SK-N-SH treated with all-trans-retinoic acid at 6 μM for 48 hours (cell line): ENCODE results near the gene MID1.

Experiments used
- ATAC-seq: fragments of 200-7000 bp; cut with Tn5 transposase; 3 replicates; pipeline ENCODE4 v1.9.1; 2020; ENCODE audit warnings: mild to moderate bottlenecking, moderate library complexity
- ARNTL ChIP-seq: fragments of 450-650 bp; formaldehyde crosslinking; IDR thresholded peaks from 2 replicates; pipeline ENCODE4 v1.5.0; 2020; ENCODE audit warnings: low read depth, mild to moderate bottlenecking, moderate library complexity, borderline replicate concordance
- BACH2 ChIP-seq: fragments of 250-450 bp; sonication (Bioruptor Pico); IDR thresholded peaks from 2 replicates; pipeline ENCODE4 v1.9.0; 2021; ENCODE audit warnings: mild to moderate bottlenecking, borderline replicate concordance
- ESRRG ChIP-seq: fragments of 250-450 bp; sonication (Bioruptor Pico); IDR thresholded peaks from 2 replicates; pipeline ENCODE4 v1.6.1; 2021; ENCODE audit warnings: mild to moderate bottlenecking
- GLIS3 ChIP-seq: fragments of 250-450 bp; sonication (Bioruptor Pico); IDR thresholded peaks from 2 replicates; pipeline ENCODE4 v1.5.0; 2020; ENCODE audit warnings: mild to moderate bottlenecking, moderate library complexity
- ISL1 ChIP-seq: fragments of 250-450 bp; sonication (Bioruptor Pico); IDR thresholded peaks from 2 replicates; pipeline ENCODE4 v2.1.2; 2022; ENCODE audit warnings: mild to moderate bottlenecking, moderate library complexity
- OSR1 ChIP-seq: fragments of 250-450 bp; sonication (Bioruptor Pico); IDR thresholded peaks from 2 replicates; pipeline ENCODE4 v1.8.0; 2022; ENCODE audit warnings: moderate library complexity, mild to moderate bottlenecking, inconsistent platforms
- PPARA ChIP-seq: fragments of 250-450 bp; sonication (Bioruptor Pico); IDR thresholded peaks from 2 replicates; pipeline ENCODE4 v1.5.0; 2020; ENCODE audit warnings: mild to moderate bottlenecking, borderline replicate concordance
- RARB ChIP-seq: fragments of 250-450 bp; sonication (Bioruptor Pico); IDR thresholded peaks from 2 replicates; pipeline ENCODE4 v1.8.0; 2021; ENCODE audit warnings: mild to moderate bottlenecking, moderate library complexity
- SNAI2 ChIP-seq: fragments of 250-450 bp; sonication (Bioruptor Pico); IDR thresholded peaks from 2 replicates; pipeline ENCODE4 v1.5.0; 2020; ENCODE audit warnings: mild to moderate bottlenecking, moderate library complexity
- TCF4 ChIP-seq: fragments of 250-450 bp; sonication (Bioruptor Pico); IDR thresholded peaks from 2 replicates; pipeline ENCODE4 v1.8.0; 2021; ENCODE audit warnings: mild to moderate bottlenecking, moderate library complexity, borderline replicate concordance
- TOX ChIP-seq: fragments of 250-450 bp; sonication (Bioruptor Pico); IDR thresholded peaks from 2 replicates; pipeline ENCODE4 v1.8.0; 2021; ENCODE audit warnings: mild to moderate bottlenecking, moderate library complexity, borderline replicate concordance
- ZC3H10 ChIP-seq: fragments of 250-450 bp; sonication (Bioruptor Pico); IDR thresholded peaks from 2 replicates; pipeline ENCODE4 v1.5.1; 2021; ENCODE audit warnings: mild to moderate bottlenecking, moderate library complexity
- ZFP3 ChIP-seq: fragments of 250-450 bp; sonication (Bioruptor Pico); IDR thresholded peaks from 2 replicates; pipeline ENCODE4 v1.5.0; 2020; ENCODE audit warnings: mild to moderate bottlenecking, moderate library complexity
- ZFP30 ChIP-seq: fragments of 450-650 bp; formaldehyde crosslinking; IDR thresholded peaks from 2 replicates; pipeline ENCODE4 v1.5.0; 2022; ENCODE audit warnings: mild to moderate bottlenecking, moderate library complexity
- ZNF565 ChIP-seq: fragments of 450-650 bp; formaldehyde crosslinking; conservative IDR thresholded peaks from 2 replicates; pipeline ENCODE4 v1.5.0; 2020; ENCODE audit warnings: low read depth, mild to moderate bottlenecking, moderate library complexity
- ZNF70 ChIP-seq: fragments of 450-650 bp; formaldehyde crosslinking; IDR thresholded peaks from 2 replicates; pipeline ENCODE4 v1.5.0; 2020; ENCODE audit warnings: mild to moderate bottlenecking, moderate library complexity
- ZNF8 ChIP-seq: fragments of 450-650 bp; formaldehyde crosslinking; IDR thresholded peaks from 2 replicates; pipeline ENCODE4 v1.5.0; 2020; ENCODE audit warnings: mild to moderate bottlenecking, moderate library complexity
- TF ChIP-seq, protein P1 (sequence below): fragments of 250-450 bp; sonication (Bioruptor Pico); IDR thresholded peaks from 2 replicates; pipeline ENCODE4 v1.5.0; 2020; ENCODE audit warnings: mild to moderate bottlenecking, moderate library complexity
- TF ChIP-seq, protein P2 (sequence below): fragments of 250-450 bp; sonication (Bioruptor Pico); IDR thresholded peaks from 2 replicates; pipeline ENCODE4 v1.5.1; 2021; ENCODE audit warnings: mild to moderate bottlenecking, moderate library complexity
- TF ChIP-seq, protein P3 (sequence below): fragments of 250-450 bp; sonication (Bioruptor Pico); IDR thresholded peaks from 2 replicates; pipeline ENCODE4 v1.8.0; 2021; ENCODE audit warnings: low read depth, mild to moderate bottlenecking, moderate library complexity, borderline replicate concordance
- TF ChIP-seq, protein P4 (sequence below): fragments of 250-450 bp; sonication (Bioruptor Pico); IDR thresholded peaks from 2 replicates; pipeline ENCODE4 v1.8.0; 2020; ENCODE audit warnings: mild to moderate bottlenecking, moderate library complexity, borderline replicate concordance

Gene MID1

DNA sequence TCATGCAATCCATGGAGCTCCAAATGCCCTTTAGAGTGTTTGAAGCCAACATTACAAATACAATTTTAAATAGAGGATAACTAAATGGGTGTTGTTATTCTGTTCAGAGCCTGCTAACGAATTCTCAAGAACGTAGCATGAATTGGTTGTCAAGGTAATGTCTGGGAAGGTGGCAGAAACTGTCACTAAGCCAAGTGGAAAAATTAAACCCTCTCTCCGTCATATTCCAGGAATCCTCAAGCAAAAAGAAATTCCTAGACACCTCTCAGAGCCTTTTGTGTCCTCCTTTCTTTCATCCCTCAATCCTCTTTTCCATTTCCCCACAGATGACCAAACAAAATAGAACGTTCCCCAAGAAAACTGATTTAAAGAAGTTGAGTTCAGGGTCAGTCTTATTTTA lies 204.0 kb downstream of the MID1 start (continued):
- TF ChIP-seq, protein P1, sequence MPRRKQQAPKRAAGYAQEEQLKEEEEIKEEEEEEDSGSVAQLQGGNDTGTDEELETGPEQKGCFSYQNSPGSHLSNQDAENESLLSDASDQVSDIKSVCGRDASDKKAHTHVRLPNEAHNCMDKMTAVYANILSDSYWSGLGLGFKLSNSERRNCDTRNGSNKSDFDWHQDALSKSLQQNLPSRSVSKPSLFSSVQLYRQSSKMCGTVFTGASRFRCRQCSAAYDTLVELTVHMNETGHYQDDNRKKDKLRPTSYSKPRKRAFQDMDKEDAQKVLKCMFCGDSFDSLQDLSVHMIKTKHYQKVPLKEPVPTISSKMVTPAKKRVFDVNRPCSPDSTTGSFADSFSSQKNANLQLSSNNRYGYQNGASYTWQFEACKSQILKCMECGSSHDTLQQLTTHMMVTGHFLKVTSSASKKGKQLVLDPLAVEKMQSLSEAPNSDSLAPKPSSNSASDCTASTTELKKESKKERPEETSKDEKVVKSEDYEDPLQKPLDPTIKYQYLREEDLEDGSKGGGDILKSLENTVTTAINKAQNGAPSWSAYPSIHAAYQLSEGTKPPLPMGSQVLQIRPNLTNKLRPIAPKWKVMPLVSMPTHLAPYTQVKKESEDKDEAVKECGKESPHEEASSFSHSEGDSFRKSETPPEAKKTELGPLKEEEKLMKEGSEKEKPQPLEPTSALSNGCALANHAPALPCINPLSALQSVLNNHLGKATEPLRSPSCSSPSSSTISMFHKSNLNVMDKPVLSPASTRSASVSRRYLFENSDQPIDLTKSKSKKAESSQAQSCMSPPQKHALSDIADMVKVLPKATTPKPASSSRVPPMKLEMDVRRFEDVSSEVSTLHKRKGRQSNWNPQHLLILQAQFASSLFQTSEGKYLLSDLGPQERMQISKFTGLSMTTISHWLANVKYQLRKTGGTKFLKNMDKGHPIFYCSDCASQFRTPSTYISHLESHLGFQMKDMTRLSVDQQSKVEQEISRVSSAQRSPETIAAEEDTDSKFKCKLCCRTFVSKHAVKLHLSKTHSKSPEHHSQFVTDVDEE (CRISPR knock-in tag) = no peak

DNA sequence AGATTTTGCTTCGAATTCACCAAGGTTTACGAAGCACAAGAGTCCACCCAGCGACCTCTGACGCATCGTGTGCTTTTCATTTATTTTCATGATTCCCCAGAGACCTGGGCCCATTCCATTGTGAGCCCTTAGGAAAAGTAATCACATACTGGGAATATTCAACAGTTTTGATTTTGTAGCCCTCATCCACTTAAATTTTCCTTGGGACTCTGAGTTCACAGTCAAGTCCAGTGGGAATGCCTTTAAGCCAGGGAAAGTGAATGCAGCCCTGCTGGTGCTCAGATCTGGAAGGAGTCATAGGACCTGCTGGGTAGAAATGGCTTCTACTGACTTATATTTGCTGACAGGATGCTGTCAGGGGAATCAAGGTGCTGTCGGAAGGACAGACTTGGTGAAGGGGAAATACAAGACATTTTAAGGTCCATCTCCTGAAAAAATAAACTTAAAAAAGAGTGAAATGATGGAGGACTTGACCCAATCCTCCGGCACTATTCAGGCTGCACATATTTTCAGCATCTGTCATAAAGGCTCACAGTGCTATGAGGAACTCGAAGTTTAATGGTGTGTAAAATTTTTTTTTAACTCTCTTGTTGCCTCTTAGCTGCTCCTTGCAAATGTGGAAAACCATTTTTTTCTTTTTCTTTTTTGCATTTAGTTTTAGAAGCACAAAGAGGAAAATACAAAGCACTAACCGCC lies 204.9 kb downstream of the MID1 start:
- peak; percentile 87 for ATAC-seq
- no peak for TF ChIP-seq ZNF8 (CRISPR knock-in tag)
- TF ChIP-seq ISL1 = no peak
- TF ChIP-seq, protein P2, sequence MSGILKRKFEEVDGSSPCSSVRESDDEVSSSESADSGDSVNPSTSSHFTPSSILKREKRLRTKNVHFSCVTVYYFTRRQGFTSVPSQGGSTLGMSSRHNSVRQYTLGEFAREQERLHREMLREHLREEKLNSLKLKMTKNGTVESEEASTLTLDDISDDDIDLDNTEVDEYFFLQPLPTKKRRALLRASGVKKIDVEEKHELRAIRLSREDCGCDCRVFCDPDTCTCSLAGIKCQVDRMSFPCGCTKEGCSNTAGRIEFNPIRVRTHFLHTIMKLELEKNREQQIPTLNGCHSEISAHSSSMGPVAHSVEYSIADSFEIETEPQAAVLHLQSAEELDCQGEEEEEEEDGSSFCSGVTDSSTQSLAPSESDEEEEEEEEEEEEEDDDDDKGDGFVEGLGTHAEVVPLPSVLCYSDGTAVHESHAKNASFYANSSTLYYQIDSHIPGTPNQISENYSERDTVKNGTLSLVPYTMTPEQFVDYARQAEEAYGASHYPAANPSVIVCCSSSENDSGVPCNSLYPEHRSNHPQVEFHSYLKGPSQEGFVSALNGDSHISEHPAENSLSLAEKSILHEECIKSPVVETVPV (CRISPR knock-in tag) = no peak
- TF ChIP-seq TCF4 (CRISPR knock-in tag) = no peak

DNA sequence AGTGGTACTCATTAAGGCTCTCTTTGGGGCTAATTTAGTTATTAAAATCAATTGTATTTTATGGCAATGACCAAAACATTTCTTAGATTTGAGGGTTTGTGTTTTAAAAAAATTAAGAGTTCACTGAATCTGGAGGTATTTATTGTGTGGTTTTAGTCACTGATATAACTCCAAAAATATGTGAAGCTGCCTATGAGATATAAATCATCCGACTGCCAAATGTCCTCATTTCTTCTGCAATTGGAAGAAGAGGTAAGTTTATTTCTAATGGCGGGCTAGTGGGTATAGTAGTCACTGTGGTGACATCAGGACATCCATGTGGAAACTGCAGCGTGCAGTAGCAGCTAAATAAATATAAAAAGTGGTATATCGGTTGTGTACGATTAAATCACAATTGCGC lies 205.5 kb downstream of the MID1 start:
- ATAC-seq = peak; percentile 43; the same call in 1 of the 3 replicates
- TF ChIP-seq ZC3H10 (no peak), TOX (CRISPR knock-in tag) (no peak), ZFP30 (CRISPR knock-in tag) (no peak), OSR1 (no peak), ZFP3 (no peak), ZNF70 (CRISPR knock-in tag) (no peak), ESRRG (CRISPR knock-in tag) (no peak), GLIS3 (no peak), BACH2 (CRISPR knock-in tag) (no peak), SNAI2 (CRISPR knock-in tag) (no peak), ZNF565 (CRISPR knock-in tag) (no peak), ARNTL (no peak)
- TF ChIP-seq, protein P2 (CRISPR knock-in tag) = no peak
- TF ChIP-seq, protein P3, sequence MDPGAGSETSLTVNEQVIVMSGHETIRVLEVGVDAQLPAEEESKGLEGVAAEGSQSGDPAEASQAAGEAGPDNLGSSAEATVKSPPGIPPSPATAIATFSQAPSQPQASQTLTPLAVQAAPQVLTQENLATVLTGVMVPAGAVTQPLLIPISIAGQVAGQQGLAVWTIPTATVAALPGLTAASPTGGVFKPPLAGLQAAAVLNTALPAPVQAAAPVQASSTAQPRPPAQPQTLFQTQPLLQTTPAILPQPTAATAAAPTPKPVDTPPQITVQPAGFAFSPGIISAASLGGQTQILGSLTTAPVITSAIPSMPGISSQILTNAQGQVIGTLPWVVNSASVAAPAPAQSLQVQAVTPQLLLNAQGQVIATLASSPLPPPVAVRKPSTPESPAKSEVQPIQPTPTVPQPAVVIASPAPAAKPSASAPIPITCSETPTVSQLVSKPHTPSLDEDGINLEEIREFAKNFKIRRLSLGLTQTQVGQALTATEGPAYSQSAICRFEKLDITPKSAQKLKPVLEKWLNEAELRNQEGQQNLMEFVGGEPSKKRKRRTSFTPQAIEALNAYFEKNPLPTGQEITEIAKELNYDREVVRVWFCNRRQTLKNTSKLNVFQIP (CRISPR knock-in tag) = no peak

DNA sequence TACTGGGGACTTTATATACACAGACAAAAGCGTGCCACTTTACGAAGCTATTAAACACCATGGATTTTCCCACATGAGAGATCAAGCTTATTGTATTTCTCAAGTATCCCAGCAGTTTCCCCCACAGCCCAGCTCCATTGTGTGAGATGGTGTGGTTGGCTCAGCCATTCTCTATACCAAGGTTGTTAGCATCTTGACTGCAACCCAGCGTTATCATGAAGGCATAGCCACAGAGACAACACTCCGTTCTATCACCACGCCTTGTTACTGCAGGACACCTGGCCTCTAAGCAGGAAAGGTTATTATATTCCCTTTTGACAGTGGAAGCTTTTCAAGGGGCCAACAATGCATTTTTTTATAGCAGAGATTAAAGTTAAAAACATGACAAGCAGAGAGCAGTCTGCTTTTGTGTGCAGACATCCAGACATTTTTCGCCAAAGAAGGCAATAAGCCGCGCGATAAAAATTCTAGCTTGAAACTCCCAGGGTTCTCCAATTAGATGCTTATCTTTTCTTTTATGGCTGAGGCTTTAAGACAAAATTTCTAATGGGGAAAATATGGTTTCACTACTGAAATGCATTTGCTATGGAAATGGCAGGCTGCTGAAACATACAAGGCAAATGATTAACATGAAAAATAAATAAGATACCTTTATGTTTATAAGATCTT lies 206.1 kb downstream of the MID1 start:
- no peak for ATAC-seq
- TF ChIP-seq ESRRG (CRISPR knock-in tag) = no peak
- no peak for TF ChIP-seq ZFP3
- TF ChIP-seq TOX (CRISPR knock-in tag) = no peak
- no peak for TF ChIP-seq ZNF8 (CRISPR knock-in tag)
- no peak for TF ChIP-seq TCF4 (CRISPR knock-in tag)
- no peak for TF ChIP-seq RARB
- TF ChIP-seq, protein P3 (CRISPR knock-in tag) = no peak
- TF ChIP-seq, protein P2 (CRISPR knock-in tag) = no peak
- TF ChIP-seq, protein P4, sequence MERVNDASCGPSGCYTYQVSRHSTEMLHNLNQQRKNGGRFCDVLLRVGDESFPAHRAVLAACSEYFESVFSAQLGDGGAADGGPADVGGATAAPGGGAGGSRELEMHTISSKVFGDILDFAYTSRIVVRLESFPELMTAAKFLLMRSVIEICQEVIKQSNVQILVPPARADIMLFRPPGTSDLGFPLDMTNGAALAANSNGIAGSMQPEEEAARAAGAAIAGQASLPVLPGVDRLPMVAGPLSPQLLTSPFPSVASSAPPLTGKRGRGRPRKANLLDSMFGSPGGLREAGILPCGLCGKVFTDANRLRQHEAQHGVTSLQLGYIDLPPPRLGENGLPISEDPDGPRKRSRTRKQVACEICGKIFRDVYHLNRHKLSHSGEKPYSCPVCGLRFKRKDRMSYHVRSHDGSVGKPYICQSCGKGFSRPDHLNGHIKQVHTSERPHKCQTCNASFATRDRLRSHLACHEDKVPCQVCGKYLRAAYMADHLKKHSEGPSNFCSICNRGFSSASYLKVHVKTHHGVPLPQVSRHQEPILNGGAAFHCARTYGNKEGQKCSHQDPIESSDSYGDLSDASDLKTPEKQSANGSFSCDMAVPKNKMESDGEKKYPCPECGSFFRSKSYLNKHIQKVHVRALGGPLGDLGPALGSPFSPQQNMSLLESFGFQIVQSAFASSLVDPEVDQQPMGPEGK (CRISPR knock-in tag) = no peak
- TF ChIP-seq OSR1 = no peak
- TF ChIP-seq PPARA (CRISPR knock-in tag) = no peak
- TF ChIP-seq ZC3H10 = no peak
- no peak for TF ChIP-seq SNAI2 (CRISPR knock-in tag)
- no peak for TF ChIP-seq BACH2 (CRISPR knock-in tag)
- TF ChIP-seq ZNF70 (CRISPR knock-in tag) = no peak
- TF ChIP-seq GLIS3 = no peak
